Neural cell (in vitro differentiated cells): Measurements from ENCODE around the gene B4GALT4.

Source experiments
- CTCF ChIP-seq: fragments of 450-650 bp; IDR thresholded peaks from 2 replicates; pipeline ENCODE4 v1.5.1; 2014; ENCODE audit warnings: antibody characterized with exemption, mild to moderate bottlenecking, moderate library complexity; ENCODE audit not compliant: poor library complexity, severe bottlenecking
- EZH2 ChIP-seq: fragments of 200-600, 300-800 bp; shearing (Covaris generic), sonication (generic); IDR thresholded peaks from 2 replicates; pipeline ENCODE4 v1.6.1; 2014; ENCODE audit warnings: antibody characterized with exemption, low read length, borderline replicate concordance, mild to moderate bottlenecking; ENCODE audit not compliant: insufficient read depth, poor library complexity, severe bottlenecking
- REST ChIP-seq: IDR thresholded peaks from 2 replicates; pipeline ENCODE4 v1.6.1; 2012; ENCODE audit warnings: borderline replicate concordance
- SMC3 ChIP-seq: fragments of 450-650 bp; conservative IDR thresholded peaks from 2 replicates; pipeline ENCODE4 v1.6.1; 2014; ENCODE audit warnings: antibody characterized with exemption, mild to moderate bottlenecking, moderate library complexity; ENCODE audit not compliant: poor library complexity

GRCh38 chr3:119261055-119261454 lies 20.4 kb upstream of the B4GALT4 start:
- TF ChIP-seq CTCF = no peak
- TF ChIP-seq REST = no peak
- TF ChIP-seq EZH2 = no peak
- no peak for TF ChIP-seq SMC3
